ENCODE results near the gene POR. TPM values are rescaled to one million over a fixed set of nuclear protein-coding genes. Genes with fewer than 3 reads are reported as not detected.

The POR gene
- total and polyA plus RNA-seq, 4 donors = 116 to 973 (median 474) TPM

DNA sequence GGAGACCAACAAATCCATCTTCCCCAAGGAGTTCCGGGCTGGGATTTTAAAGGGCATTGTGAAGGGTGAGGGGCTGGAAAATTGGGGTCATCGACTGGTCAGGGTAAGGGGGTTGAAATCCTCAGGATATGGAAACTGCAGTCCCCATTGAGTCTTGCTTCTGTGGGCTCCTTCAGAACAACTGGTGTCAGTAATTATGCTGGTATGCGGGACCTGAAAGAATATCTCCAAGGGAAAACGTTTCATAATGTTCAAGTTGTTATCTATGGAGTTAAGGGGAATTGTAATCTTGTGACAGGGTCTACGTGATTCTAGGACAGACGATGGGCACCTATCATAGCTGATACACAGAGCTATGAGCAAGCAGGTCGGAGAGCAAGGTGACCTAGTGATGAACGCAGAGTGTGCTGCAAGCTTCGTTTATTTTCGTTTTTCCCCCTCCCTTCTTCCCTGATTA lies 36.6 kb upstream of the POR start (continued):
- TF ChIP-seq, protein P1, sequence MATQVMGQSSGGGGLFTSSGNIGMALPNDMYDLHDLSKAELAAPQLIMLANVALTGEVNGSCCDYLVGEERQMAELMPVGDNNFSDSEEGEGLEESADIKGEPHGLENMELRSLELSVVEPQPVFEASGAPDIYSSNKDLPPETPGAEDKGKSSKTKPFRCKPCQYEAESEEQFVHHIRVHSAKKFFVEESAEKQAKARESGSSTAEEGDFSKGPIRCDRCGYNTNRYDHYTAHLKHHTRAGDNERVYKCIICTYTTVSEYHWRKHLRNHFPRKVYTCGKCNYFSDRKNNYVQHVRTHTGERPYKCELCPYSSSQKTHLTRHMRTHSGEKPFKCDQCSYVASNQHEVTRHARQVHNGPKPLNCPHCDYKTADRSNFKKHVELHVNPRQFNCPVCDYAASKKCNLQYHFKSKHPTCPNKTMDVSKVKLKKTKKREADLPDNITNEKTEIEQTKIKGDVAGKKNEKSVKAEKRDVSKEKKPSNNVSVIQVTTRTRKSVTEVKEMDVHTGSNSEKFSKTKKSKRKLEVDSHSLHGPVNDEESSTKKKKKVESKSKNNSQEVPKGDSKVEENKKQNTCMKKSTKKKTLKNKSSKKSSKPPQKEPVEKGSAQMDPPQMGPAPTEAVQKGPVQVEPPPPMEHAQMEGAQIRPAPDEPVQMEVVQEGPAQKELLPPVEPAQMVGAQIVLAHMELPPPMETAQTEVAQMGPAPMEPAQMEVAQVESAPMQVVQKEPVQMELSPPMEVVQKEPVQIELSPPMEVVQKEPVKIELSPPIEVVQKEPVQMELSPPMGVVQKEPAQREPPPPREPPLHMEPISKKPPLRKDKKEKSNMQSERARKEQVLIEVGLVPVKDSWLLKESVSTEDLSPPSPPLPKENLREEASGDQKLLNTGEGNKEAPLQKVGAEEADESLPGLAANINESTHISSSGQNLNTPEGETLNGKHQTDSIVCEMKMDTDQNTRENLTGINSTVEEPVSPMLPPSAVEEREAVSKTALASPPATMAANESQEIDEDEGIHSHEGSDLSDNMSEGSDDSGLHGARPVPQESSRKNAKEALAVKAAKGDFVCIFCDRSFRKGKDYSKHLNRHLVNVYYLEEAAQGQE (IDR thresholded peaks at IDR 0.05) = no peak
- TF ChIP-seq EGR1 (IDR thresholded peaks at IDR 0.05; ENCODE audit: low read depth in 2 of 2) = no peak

DNA sequence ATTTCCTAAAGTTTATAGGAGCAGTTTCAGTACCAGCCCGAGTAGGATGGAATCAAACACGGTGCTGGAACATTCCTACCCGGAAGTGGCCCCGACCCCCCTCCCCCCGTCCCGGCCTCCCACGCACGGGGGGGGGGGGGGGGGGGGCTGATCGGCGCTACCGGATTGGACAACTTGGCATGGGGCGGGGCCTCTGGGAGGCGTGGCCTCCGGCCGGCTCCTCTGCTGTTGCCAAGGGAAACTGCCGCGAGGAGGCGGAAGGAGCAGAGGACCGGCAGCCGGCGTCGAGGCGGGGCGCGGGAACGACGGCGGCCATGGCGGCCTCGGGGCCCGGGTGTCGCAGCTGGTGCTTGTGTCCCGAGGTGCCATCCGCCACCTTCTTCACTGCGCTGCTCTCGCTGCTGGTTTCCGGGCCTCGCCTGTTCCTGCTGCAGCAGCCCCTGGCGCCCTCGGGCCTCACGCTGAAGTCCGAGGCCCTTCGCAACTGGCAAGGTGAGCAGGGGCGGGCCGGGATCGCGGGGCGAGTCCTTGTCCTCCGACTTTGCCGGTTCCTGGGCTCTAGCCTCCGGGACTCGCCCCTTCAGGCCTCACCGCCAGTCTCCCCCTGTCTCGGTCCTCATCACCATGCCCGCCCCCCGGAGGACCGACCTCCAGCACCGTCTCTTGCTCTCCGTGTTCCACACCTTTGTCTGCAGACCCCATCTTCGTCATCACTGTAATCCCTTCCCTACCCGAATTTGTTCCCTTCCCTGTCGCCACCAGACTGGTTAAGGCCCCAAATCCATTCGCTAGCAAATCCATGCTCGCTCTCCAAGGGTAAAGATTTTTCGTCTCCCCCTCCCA lies 36.0 kb upstream of the POR start, which contains the start of gene RHBDD2:
RHBDD2 (plus strand) TSS at position 266 of the 843 bp plus-strand sequence; CDS start at position 315, 49 bp downstream.
- H3K27me3 ChIP-seq (ENCODE audit: control insufficient read depth in 4 of 4, insufficient read depth in 4 of 4, low read length in 3 of 4) = no peaks in the 10 kb centered on the region
- H3K27ac ChIP-seq (ENCODE audit: low read depth in 1 of 2, low read length in 2 of 2) = peak within 1 kb of the TSS; percentile 90 to 93
- WGBS = 1% methylated on average over 65 of the region's 65 CpGs
- peaks cover 5 to 14% (median 9%) of the 10 kb centered on the region in 4 donors for H3K36me3 ChIP-seq (ENCODE audit: control insufficient read depth in 4 of 4, insufficient read depth in 3 of 4, low read depth in 1 of 4, low read length in 3 of 4)
- H3K4me3 ChIP-seq (ENCODE audit: low read depth in 1 of 3, low read length in 3 of 3) = peak within 1 kb of the TSS; percentile 78 to 84 (median 80)
- peaks cover 2 to 18% (median 5%) of the 10 kb centered on the region in 4 donors for H3K4me1 ChIP-seq (ENCODE audit: control insufficient read depth in 4 of 4, insufficient read depth in 4 of 4, low read length in 3 of 4)
- no peaks in the 10 kb centered on the region for H3K9me3 ChIP-seq (ENCODE audit: control insufficient read depth in 4 of 4, low read length in 3 of 4)
- H3K9ac ChIP-seq (ENCODE audit: low read depth in 1 of 2, low read length in 2 of 2) = peak within 1 kb of the TSS; percentile 64 to 98
- peak; percentile 92 to 94 for TF ChIP-seq EGR1 (IDR thresholded peaks at IDR 0.05; ENCODE audit: low read depth in 2 of 2)
- TF ChIP-seq TAF1 (conservative IDR thresholded peaks at IDR 0.05) = no peak
- TF ChIP-seq HNF4A (conservative IDR thresholded peaks at IDR 0.05) = no peak
- TF ChIP-seq, protein P2, sequence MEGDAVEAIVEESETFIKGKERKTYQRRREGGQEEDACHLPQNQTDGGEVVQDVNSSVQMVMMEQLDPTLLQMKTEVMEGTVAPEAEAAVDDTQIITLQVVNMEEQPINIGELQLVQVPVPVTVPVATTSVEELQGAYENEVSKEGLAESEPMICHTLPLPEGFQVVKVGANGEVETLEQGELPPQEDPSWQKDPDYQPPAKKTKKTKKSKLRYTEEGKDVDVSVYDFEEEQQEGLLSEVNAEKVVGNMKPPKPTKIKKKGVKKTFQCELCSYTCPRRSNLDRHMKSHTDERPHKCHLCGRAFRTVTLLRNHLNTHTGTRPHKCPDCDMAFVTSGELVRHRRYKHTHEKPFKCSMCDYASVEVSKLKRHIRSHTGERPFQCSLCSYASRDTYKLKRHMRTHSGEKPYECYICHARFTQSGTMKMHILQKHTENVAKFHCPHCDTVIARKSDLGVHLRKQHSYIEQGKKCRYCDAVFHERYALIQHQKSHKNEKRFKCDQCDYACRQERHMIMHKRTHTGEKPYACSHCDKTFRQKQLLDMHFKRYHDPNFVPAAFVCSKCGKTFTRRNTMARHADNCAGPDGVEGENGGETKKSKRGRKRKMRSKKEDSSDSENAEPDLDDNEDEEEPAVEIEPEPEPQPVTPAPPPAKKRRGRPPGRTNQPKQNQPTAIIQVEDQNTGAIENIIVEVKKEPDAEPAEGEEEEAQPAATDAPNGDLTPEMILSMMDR (IDR thresholded peaks at IDR 0.05; ENCODE audit: low read depth, low read length, missing input control) = no peak
- TF ChIP-seq RXRA (IDR thresholded peaks at IDR 0.05) = no peak
- TF ChIP-seq GABPA (IDR thresholded peaks at IDR 0.05 in 1 of 2, conservative IDR thresholded peaks at IDR 0.05 in 1 of 2) = peak in 1 of 2 donors; percentile 39
- peak; percentile 30 to 57 for TF ChIP-seq RAD21 (IDR thresholded peaks at IDR 0.05)
- peak; percentile 92 for TF ChIP-seq YY1 (IDR thresholded peaks at IDR 0.05)
- TF ChIP-seq SP1 (IDR thresholded peaks at IDR 0.05) = peak; percentile 45
- TF ChIP-seq, protein P1 (IDR thresholded peaks at IDR 0.05) = peak; percentile 87
- TF ChIP-seq, protein P3, sequence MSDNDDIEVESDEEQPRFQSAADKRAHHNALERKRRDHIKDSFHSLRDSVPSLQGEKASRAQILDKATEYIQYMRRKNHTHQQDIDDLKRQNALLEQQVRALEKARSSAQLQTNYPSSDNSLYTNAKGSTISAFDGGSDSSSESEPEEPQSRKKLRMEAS (IDR thresholded peaks at IDR 0.05) = no peak
- DNase-seq (ENCODE audit: low spot score) = peak; percentile 98

Measured in liver (tissue), 9 donors.